ENCODE measurements around the gene ATG13. TPM values are rescaled to one million over a fixed set of nuclear protein-coding genes. Genes with fewer than 3 reads are reported as not detected.
A peak's percentile ranks its signal among the peaks of the same experiment; 100 is the strongest.

The ATG13 gene
- total RNA-seq, 5 donors from 2014 or later (not counting 1 experiment from before 2014, with no cell fraction given) = 91.8 to 115 (median 102) TPM

DNA sequence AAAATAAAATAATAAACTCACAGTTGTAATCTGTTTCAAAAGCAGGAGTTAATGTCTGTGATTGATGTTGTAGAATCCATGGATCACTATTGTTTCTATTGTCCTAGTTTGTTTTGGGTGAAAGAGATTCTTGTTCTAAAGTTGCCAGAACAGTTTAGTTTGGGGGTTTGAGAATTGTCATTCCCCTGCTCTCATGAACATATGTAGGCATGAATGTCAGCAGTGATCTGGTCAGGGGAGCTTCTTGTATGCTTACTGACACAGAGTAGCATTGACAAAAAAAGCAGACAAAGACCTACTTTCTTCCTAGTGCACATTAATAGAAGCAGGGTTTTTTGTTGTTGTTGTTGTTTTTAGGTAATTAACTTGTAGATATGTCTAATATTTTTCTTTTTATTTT, 44.5 kb downstream of the ATG13 start:
- Histone ChIP-seq H3K36me3 (ENCODE audit: control insufficient read depth in 2 of 2, extremely low read depth in 1 of 2, insufficient read depth in 1 of 2, low read length in 1 of 2) (peaks cover 6 to 86% of the 10 kb centered on the region in 2 donors), H3K9me3 (no peaks in the 10 kb centered on the region), H3K4me3 (ENCODE audit: control insufficient read depth in 1 of 2, extremely low read depth in 1 of 2, low read length in 1 of 2) (no peak overlapping the region), H3K4me1 (ENCODE audit: control insufficient read depth in 1 of 2, extremely low read depth in 1 of 2, insufficient read depth in 2 of 2, low read length in 2 of 2) (no peaks in the 10 kb centered on the region), H3K27ac (ENCODE audit: low read length) (no peak overlapping the region), H3K27me3 (replicated peaks in 1 of 2; ENCODE audit: control insufficient read depth in 2 of 2, extremely low read depth in 1 of 2, insufficient read depth in 2 of 2, low read length in 1 of 2) (no peaks in the 10 kb centered on the region)
- POLR2A ChIA-PET = no interaction called here
- ATAC-seq (replicated peaks in 1 of 4) (no peak), DNase-seq (no peak)
- CTCF ChIA-PET = interaction anchor here in 1 of 2 donors (0.7 kb wide), 1 partner anchor 22 kb away, joined by 3 read pairs; no protein-coding TSS in a partner anchor
- peaks cover 58% of the 10 kb centered on the region for H3K36me3 Mint-ChIP-seq
- no peaks in the 10 kb centered on the region for H3K9me3 Mint-ChIP-seq
- H3K27me3 Mint-ChIP-seq = no peaks in the 10 kb centered on the region
- H3K4me3 Mint-ChIP-seq = no peak overlapping the region
- H3K27ac Mint-ChIP-seq = no peak overlapping the region
- H3K4me1 Mint-ChIP-seq = no peaks in the 10 kb centered on the region

DNA sequence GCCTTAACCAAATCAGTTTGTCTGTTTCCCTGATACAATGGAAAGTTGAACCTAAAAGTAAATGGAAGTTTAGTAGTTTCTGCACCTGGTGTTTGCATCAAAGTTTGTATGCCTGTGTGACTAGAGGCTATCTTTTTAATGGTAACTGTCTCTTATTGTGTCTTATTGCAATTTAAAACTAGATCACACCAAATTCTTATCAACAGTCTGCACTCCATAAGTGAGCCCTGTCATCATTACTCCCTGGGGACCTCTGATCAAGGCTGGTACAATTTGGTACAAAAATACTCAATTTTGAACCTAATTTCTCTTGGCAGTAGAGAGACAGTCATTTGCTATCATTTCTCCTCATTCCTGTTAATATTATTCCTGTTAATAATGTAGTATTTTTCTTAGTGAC, 45.0 kb downstream of the ATG13 start:
- POLR2A ChIA-PET = no interaction called here
- H3K27ac Mint-ChIP-seq = no peak overlapping the region
- DNase-seq (no peak), ATAC-seq (replicated peaks in 1 of 4) (no peak)
- H3K9me3 Mint-ChIP-seq = no peaks in the 10 kb centered on the region
- peaks cover 58% of the 10 kb centered on the region for H3K36me3 Mint-ChIP-seq
- Histone ChIP-seq H3K27me3 (replicated peaks in 1 of 2; ENCODE audit: control insufficient read depth in 2 of 2, extremely low read depth in 1 of 2, insufficient read depth in 2 of 2, low read length in 1 of 2) (no peaks in the 10 kb centered on the region), H3K36me3 (ENCODE audit: control insufficient read depth in 2 of 2, extremely low read depth in 1 of 2, insufficient read depth in 1 of 2, low read length in 1 of 2) (peaks cover 6 to 86% of the 10 kb centered on the region in 2 donors), H3K27ac (ENCODE audit: low read length) (no peak overlapping the region), H3K4me3 (ENCODE audit: control insufficient read depth in 1 of 2, extremely low read depth in 1 of 2, low read length in 1 of 2) (no peak overlapping the region), H3K4me1 (ENCODE audit: control insufficient read depth in 1 of 2, extremely low read depth in 1 of 2, insufficient read depth in 2 of 2, low read length in 2 of 2) (no peaks in the 10 kb centered on the region), H3K9me3 (no peaks in the 10 kb centered on the region)
- H3K4me3 Mint-ChIP-seq = no peak overlapping the region
- CTCF ChIA-PET = no interaction called here
- H3K27me3 Mint-ChIP-seq = no peaks in the 10 kb centered on the region
- H3K4me1 Mint-ChIP-seq = no peaks in the 10 kb centered on the region

- no peaks in the 10 kb centered on the region for H3K9me3 Mint-ChIP-seq
- no peaks in the 10 kb centered on the region for H3K27me3 Mint-ChIP-seq
- Histone ChIP-seq H3K27ac (ENCODE audit: low read length) (no peak overlapping the region), H3K9me3 (no peaks in the 10 kb centered on the region), H3K27me3 (replicated peaks in 1 of 2; ENCODE audit: control insufficient read depth in 2 of 2, extremely low read depth in 1 of 2, insufficient read depth in 2 of 2, low read length in 1 of 2) (no peaks in the 10 kb centered on the region), H3K4me1 (ENCODE audit: control insufficient read depth in 1 of 2, extremely low read depth in 1 of 2, insufficient read depth in 2 of 2, low read length in 2 of 2) (no peaks in the 10 kb centered on the region), H3K4me3 (ENCODE audit: control insufficient read depth in 1 of 2, extremely low read depth in 1 of 2, low read length in 1 of 2) (no peak overlapping the region), H3K36me3 (ENCODE audit: control insufficient read depth in 2 of 2, extremely low read depth in 1 of 2, insufficient read depth in 1 of 2, low read length in 1 of 2) (peaks cover 11 to 86% of the 10 kb centered on the region in 2 donors)
- CTCF ChIA-PET = no interaction called here
- POLR2A ChIA-PET = no interaction called here
- no peak overlapping the region for H3K4me3 Mint-ChIP-seq
- H3K27ac Mint-ChIP-seq = peak overlapping the region in 1 of 2 donors; percentile 12
- DNase-seq (no peak), ATAC-seq (replicated peaks in 1 of 4) (no peak)
- 90% methylated on average over 3 of the region's 4 CpGs for WGBS (ENCODE audit: insufficient coverage)
- peaks cover 59% of the 10 kb centered on the region for H3K36me3 Mint-ChIP-seq
- H3K4me1 Mint-ChIP-seq = no peaks in the 10 kb centered on the region
Observed at GRCh38 chr11:46663277-46663940, 46.1 kb downstream of the ATG13 start.

DNA sequence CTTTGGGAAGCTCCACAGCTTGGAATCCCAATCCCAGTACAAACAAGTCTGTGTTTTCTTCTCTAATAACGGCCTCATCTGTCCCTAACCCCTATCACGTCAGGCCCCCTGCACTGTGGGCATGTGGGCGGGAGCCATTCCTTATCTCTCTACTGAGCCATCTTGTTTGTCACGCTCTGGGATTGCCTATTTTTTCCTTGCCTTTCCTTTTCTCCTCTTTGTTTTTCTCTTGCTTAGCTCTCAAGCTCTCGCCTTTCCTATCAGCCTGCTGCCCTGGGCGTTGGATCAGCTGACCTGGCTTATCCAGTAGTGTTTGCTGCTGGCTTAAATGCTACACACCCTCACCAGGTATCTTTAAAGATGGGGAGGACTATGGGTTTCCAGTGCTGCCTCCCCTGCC, 47.3 kb downstream of the ATG13 start:
- POLR2A ChIA-PET = no interaction called here
- Mint-ChIP-seq H3K27ac (no peak overlapping the region), H3K4me3 (no peak overlapping the region), H3K9me3 (no peaks in the 10 kb centered on the region), H3K4me1 (peaks cover 7 to 10% (median 9%) of the 10 kb centered on the region in 3 donors), H3K36me3 (peaks cover 58% of the 10 kb centered on the region), H3K27me3 (no peaks in the 10 kb centered on the region)
- Histone ChIP-seq H3K27ac (ENCODE audit: low read length) (no peak overlapping the region), H3K27me3 (replicated peaks in 1 of 2; ENCODE audit: control insufficient read depth in 2 of 2, extremely low read depth in 1 of 2, insufficient read depth in 2 of 2, low read length in 1 of 2) (no peaks in the 10 kb centered on the region), H3K4me3 (ENCODE audit: control insufficient read depth in 1 of 2, extremely low read depth in 1 of 2, low read length in 1 of 2) (no peak overlapping the region), H3K4me1 (ENCODE audit: control insufficient read depth in 1 of 2, extremely low read depth in 1 of 2, insufficient read depth in 2 of 2, low read length in 2 of 2) (peaks cover 3 to 4% of the 10 kb centered on the region in 2 experiments), H3K36me3 (ENCODE audit: control insufficient read depth in 2 of 2, extremely low read depth in 1 of 2, insufficient read depth in 1 of 2, low read length in 1 of 2) (peaks cover 14 to 86% of the 10 kb centered on the region in 2 donors), H3K9me3 (no peaks in the 10 kb centered on the region)
- ATAC-seq (replicated peaks in 1 of 4) (no peak), DNase-seq (no peak)
- CTCF ChIA-PET = no interaction called here
- WGBS (ENCODE audit: insufficient coverage) = 96% methylated on average over 4 of the region's 6 CpGs

DNA sequence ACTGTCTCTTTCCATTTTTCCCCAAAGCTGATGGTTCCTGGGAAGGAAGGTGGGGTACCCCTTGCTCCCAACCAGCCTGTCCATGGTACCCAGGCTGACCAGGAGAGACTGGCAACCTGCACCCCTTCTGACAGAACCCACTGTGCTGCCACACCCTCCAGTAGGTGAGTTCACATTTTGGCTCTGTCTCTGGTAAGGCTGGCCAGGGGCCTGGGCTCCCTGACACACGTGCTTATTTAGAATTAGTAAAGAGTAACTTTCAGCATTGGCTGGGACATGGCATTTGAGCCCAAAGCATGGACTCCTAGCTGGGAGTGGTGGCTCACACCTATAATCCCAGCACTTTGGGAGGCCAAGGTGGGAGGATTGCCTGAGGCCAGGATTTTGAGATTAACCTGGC, 48.0 kb downstream of the ATG13 start:
- H3K9me3 Mint-ChIP-seq = no peaks in the 10 kb centered on the region
- no peaks in the 10 kb centered on the region for H3K27me3 Mint-ChIP-seq
- Histone ChIP-seq H3K4me3 (ENCODE audit: control insufficient read depth in 1 of 2, extremely low read depth in 1 of 2, low read length in 1 of 2) (no peak overlapping the region), H3K27ac (ENCODE audit: low read length) (no peak overlapping the region), H3K4me1 (ENCODE audit: control insufficient read depth in 1 of 2, extremely low read depth in 1 of 2, insufficient read depth in 2 of 2, low read length in 2 of 2) (peaks cover 7 to 12% of the 10 kb centered on the region in 2 experiments), H3K36me3 (ENCODE audit: control insufficient read depth in 2 of 2, extremely low read depth in 1 of 2, insufficient read depth in 1 of 2, low read length in 1 of 2) (peaks cover 14 to 84% of the 10 kb centered on the region in 2 donors), H3K27me3 (replicated peaks in 1 of 2; ENCODE audit: control insufficient read depth in 2 of 2, extremely low read depth in 1 of 2, insufficient read depth in 2 of 2, low read length in 1 of 2) (no peaks in the 10 kb centered on the region), H3K9me3 (no peaks in the 10 kb centered on the region)
- H3K4me3 Mint-ChIP-seq = no peak overlapping the region
- H3K4me1 Mint-ChIP-seq = peaks cover 13 to 18% (median 16%) of the 10 kb centered on the region in 3 donors
- DNase-seq = no peak
- CTCF ChIA-PET = no interaction called here
- POLR2A ChIA-PET = no interaction called here
- ATAC-seq (replicated peaks in 1 of 4) = no peak
- H3K36me3 Mint-ChIP-seq = peaks cover 56% of the 10 kb centered on the region
- H3K27ac Mint-ChIP-seq = no peak overlapping the region
- no CpG with 5 or more reads among the region's 1 CpG for WGBS (ENCODE audit: insufficient coverage)

DNA sequence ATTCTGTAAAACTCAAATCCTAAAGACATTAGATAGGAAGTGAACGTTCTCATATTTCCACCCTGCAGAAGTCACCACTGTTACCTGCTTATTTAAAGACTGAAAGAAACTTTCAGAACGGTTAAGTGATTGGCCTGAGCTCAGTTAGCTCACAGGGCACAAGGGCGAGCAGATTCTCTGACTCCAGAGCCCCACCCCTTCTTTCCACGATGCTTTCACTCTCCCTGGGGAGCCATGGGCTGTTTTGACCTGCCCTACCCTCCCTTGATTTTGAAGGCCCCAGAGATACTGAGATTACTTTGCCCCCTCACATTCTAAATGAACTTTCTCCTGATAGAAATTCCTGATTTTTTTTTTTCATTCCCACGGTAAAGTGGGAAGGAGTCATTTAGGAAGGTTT, 49.2 kb downstream of the ATG13 start:
- peaks cover 58% of the 10 kb centered on the region for H3K36me3 Mint-ChIP-seq
- H3K36me3 ChIP-seq (ENCODE audit: control insufficient read depth in 2 of 2, extremely low read depth in 1 of 2, insufficient read depth in 1 of 2, low read length in 1 of 2) = peaks cover 14 to 77% of the 10 kb centered on the region in 2 donors

More for the DNA sequence above, 49.2 kb downstream of the ATG13 start:
- POLR2A ChIA-PET = no interaction called here
- Histone ChIP-seq H3K4me3 (ENCODE audit: control insufficient read depth in 1 of 2, extremely low read depth in 1 of 2, low read length in 1 of 2) (no peak overlapping the region), H3K9me3 (no peaks in the 10 kb centered on the region), H3K27me3 (replicated peaks in 1 of 2; ENCODE audit: control insufficient read depth in 2 of 2, extremely low read depth in 1 of 2, insufficient read depth in 2 of 2, low read length in 1 of 2) (no peaks in the 10 kb centered on the region), H3K4me1 (ENCODE audit: control insufficient read depth in 1 of 2, extremely low read depth in 1 of 2, insufficient read depth in 2 of 2, low read length in 2 of 2) (peaks cover 13 to 23% of the 10 kb centered on the region in 2 experiments), H3K27ac (ENCODE audit: low read length) (no peak overlapping the region)
- ATAC-seq (replicated peaks in 1 of 4) = no peak
- Mint-ChIP-seq H3K27ac (peak overlapping the region in 1 of 2 donors; percentile 45), H3K27me3 (no peaks in the 10 kb centered on the region), H3K9me3 (no peaks in the 10 kb centered on the region), H3K4me3 (no peak overlapping the region), H3K4me1 (peaks cover 24 to 29% (median 27%) of the 10 kb centered on the region in 3 donors)
- CTCF ChIA-PET = no interaction called here
- no peak for DNase-seq
- WGBS (ENCODE audit: insufficient coverage) = 90% methylated on average over 2 of the region's 5 CpGs
